ENCODE results near the gene SLC25A23.

Gene SLC25A23

DNA sequence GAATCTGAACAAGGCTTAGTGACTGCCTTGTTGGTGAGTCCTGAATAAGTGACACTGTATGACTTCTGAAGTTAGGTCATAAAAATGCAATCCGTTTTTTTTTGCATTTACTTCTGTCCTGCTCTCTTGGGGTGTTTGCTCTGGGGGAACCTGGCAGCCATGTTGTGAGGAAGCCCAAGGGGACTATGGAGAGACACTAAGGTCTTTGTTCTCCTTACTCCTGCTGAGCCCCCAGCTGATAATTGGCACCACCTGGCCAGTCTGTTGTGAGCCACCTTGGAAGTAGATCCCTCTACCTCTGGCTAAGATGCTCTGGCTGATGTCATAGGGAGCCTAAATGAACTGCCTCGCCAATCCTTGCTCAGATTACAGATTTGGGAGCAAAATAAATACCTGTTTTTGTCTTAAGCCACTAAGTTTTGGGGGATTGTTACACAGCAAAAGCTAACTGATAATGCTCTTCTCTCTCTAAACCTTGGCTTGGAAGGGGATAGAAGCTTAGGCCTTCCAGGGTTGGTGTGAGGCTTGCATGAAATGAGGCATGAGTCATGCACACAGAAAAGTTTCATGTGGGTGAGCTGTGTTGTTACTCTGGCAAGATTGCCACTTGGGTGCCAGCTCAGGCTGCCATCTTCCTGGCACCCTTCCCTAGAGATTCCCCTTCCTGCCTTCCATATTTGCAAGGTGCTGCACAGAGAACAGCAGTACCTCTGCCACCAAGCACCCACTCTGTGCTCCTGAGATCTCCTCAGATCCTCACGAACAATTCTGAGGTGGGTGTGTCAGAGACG lies 32.4 kb upstream of the SLC25A23 start:
- Histone ChIP-seq H3K9me3 (replicated peaks; ENCODE audit: low read length) (no peaks in the 10 kb centered on the region), H3K9ac (ENCODE audit: low read depth, low read length) (no peak overlapping the region), H3K4me2 (ENCODE audit: low read length) (no peak overlapping the region), H3K4me3 (ENCODE audit: low read length) (no peak overlapping the region), H3K27me3 (ENCODE audit: control insufficient read depth, insufficient read depth, low read length) (no peaks in the 10 kb centered on the region), H3K4me1 (ENCODE audit: control insufficient read depth, insufficient read depth, low read length) (no peaks in the 10 kb centered on the region), H3K36me3 (ENCODE audit: insufficient read depth, low read length) (no peaks in the 10 kb centered on the region)

DNA sequence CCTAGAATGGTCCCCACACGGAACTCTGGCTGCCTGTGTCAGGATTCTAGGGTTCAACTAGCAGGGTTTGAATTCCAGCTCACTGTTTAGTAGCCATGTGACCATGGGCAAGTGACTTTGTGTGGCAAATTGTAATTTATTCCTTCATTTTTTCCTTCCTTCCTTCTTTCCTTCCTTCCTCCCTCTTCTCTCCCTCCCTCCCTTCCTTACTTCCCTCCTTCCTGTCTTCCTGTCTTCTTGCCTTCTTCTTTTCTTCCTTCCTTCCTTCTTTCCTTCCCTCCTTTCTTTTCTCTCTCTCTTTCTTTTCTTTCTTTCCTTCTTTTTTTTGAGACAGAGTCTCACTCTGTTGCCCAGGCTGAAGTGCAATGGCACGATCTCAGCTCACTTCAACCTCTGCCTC lies 30.5 kb upstream of the SLC25A23 start:
- Histone ChIP-seq H3K4me2 (ENCODE audit: low read length) (no peak overlapping the region), H3K36me3 (ENCODE audit: insufficient read depth, low read length) (no peaks in the 10 kb centered on the region), H3K4me3 (ENCODE audit: low read length) (no peak overlapping the region), H3K9me3 (replicated peaks; ENCODE audit: low read length) (no peaks in the 10 kb centered on the region), H3K9ac (ENCODE audit: low read depth, low read length) (no peak overlapping the region), H3K4me1 (ENCODE audit: control insufficient read depth, insufficient read depth, low read length) (no peaks in the 10 kb centered on the region), H3K27me3 (ENCODE audit: control insufficient read depth, insufficient read depth, low read length) (no peaks in the 10 kb centered on the region)

- Histone ChIP-seq H3K9me3 (replicated peaks; ENCODE audit: low read length) (no peaks in the 10 kb centered on the region), H3K4me2 (ENCODE audit: low read length) (no peak overlapping the region), H3K4me3 (ENCODE audit: low read length) (no peak overlapping the region), H3K27me3 (ENCODE audit: control insufficient read depth, insufficient read depth, low read length) (no peaks in the 10 kb centered on the region), H3K36me3 (ENCODE audit: insufficient read depth, low read length) (no peaks in the 10 kb centered on the region), H3K9ac (ENCODE audit: low read depth, low read length) (no peak overlapping the region), H3K4me1 (ENCODE audit: control insufficient read depth, insufficient read depth, low read length) (no peaks in the 10 kb centered on the region)
Observed at GRCh38 chr19:6489278-6490061, 29.9 kb upstream of the SLC25A23 start.

GRCh38 chr19:6484831-6485230 lies 25.2 kb upstream of the SLC25A23 start:
- Histone ChIP-seq H3K4me3 (ENCODE audit: low read length) (no peak overlapping the region), H3K4me1 (ENCODE audit: control insufficient read depth, insufficient read depth, low read length) (no peaks in the 10 kb centered on the region), H3K4me2 (ENCODE audit: low read length) (no peak overlapping the region), H3K36me3 (ENCODE audit: insufficient read depth, low read length) (no peaks in the 10 kb centered on the region), H3K9me3 (replicated peaks; ENCODE audit: low read length) (no peaks in the 10 kb centered on the region), H3K9ac (ENCODE audit: low read depth, low read length) (no peak overlapping the region), H3K27me3 (ENCODE audit: control insufficient read depth, insufficient read depth, low read length) (peaks cover 9% of the 10 kb centered on the region)

DNA sequence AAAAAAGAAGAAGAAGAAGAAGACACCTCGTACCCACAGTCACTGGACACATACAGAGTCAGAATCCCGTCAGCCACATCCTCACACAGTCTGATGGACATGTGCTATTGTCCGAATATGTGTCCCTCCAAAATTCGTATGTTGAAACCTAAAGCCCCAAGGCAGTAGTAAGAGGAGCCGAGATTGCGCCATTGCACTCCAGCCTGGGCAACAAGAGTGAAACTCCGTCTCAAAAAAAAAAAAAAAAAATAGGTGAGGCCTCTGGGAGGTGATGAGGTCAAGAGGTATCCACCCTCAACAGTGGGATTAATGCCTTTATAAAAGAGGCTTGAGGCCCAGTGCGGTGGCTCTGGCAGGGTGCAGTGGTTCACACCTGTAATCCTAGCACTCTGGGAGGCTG lies 24.6 kb upstream of the SLC25A23 start:
- Histone ChIP-seq H3K36me3 (ENCODE audit: insufficient read depth, low read length) (no peaks in the 10 kb centered on the region), H3K9ac (ENCODE audit: low read depth, low read length) (no peak overlapping the region), H3K9me3 (replicated peaks; ENCODE audit: low read length) (no peaks in the 10 kb centered on the region), H3K27me3 (ENCODE audit: control insufficient read depth, insufficient read depth, low read length) (peaks cover 9% of the 10 kb centered on the region), H3K4me1 (ENCODE audit: control insufficient read depth, insufficient read depth, low read length) (no peaks in the 10 kb centered on the region), H3K4me2 (ENCODE audit: low read length) (no peak overlapping the region), H3K4me3 (ENCODE audit: low read length) (no peak overlapping the region)

- Histone ChIP-seq H3K27me3 (ENCODE audit: control insufficient read depth, insufficient read depth, low read length) (peaks cover 9% of the 10 kb centered on the region), H3K9me3 (replicated peaks; ENCODE audit: low read length) (no peaks in the 10 kb centered on the region), H3K4me1 (ENCODE audit: control insufficient read depth, insufficient read depth, low read length) (no peaks in the 10 kb centered on the region), H3K9ac (ENCODE audit: low read depth, low read length) (no peak overlapping the region), H3K36me3 (ENCODE audit: insufficient read depth, low read length) (no peaks in the 10 kb centered on the region), H3K4me2 (ENCODE audit: low read length) (no peak overlapping the region), H3K4me3 (ENCODE audit: low read length) (no peak overlapping the region)
Observed at GRCh38 chr19:6483235-6483634, 23.6 kb upstream of the SLC25A23 start.

GRCh38 chr19:6482343-6482686 lies 22.7 kb upstream of the SLC25A23 start:
- Histone ChIP-seq H3K4me2 (ENCODE audit: low read length) (no peak overlapping the region), H3K9me3 (replicated peaks; ENCODE audit: low read length) (no peaks in the 10 kb centered on the region), H3K9ac (ENCODE audit: low read depth, low read length) (no peak overlapping the region), H3K4me3 (ENCODE audit: low read length) (no peak overlapping the region), H3K4me1 (ENCODE audit: control insufficient read depth, insufficient read depth, low read length) (no peaks in the 10 kb centered on the region), H3K27me3 (ENCODE audit: control insufficient read depth, insufficient read depth, low read length) (peaks cover 9% of the 10 kb centered on the region), H3K36me3 (ENCODE audit: insufficient read depth, low read length) (no peaks in the 10 kb centered on the region)

DNA sequence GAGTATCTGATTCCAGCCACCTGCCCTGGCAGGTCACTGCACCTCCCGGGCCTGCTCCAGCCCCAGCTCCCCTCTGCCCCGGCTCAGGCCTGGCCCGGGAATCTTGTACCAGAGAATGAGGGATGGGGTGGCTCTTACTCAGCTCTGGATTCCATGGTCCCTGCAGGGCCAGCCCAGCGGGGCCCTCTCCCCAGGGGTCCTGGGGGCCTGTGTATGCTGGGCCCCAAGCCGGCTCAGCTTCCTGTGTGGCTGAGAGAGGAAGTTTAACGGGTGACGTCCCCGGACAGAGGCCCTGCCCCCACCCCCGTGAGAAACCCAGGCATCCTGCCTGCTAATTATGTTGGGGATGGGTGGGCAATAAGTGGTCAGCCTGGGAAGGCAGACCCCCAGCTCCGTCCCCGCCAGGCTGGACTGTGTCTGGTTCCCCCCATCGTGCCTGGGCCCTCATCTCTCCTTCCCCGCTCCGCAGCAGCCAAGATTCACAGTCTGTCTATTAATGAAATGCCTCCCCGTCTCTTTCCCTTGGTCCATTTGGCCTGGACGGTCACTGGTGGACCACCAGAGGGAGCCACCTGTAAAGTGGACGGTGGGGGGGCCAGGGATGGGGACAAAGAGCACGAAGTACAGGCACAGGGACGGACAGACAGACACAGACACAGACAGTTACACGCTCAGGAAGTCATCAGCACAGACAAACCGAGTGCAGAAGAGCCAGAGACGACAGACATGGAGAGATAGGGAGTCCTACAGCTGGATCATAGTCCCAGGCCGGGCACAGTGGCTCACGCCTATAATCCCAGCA lies 22.1 kb upstream of the SLC25A23 start, which contains the start of gene DENND1C:
Gene DENND1C (minus strand): TSS at position 247 of the 802 bp plus-strand sequence. CDS start 92 bp downstream, at position 155.
- H3K4me2 ChIP-seq (ENCODE audit: low read length), result no peak within 1 kb of the TSS
- no peak within 1 kb of the TSS for H3K4me3 ChIP-seq (ENCODE audit: low read length)
- peaks cover 9% of the 10 kb centered on the region for H3K27me3 ChIP-seq (ENCODE audit: control insufficient read depth, insufficient read depth, low read length)
- H3K9me3 ChIP-seq (replicated peaks; ENCODE audit: low read length), result no peaks in the 10 kb centered on the region
- H3K36me3 ChIP-seq (ENCODE audit: insufficient read depth, low read length), result no peaks in the 10 kb centered on the region
- no peak within 1 kb of the TSS for H3K9ac ChIP-seq (ENCODE audit: low read depth, low read length)
- H3K4me1 ChIP-seq (ENCODE audit: control insufficient read depth, insufficient read depth, low read length), result no peaks in the 10 kb centered on the region

GRCh38 chr19:6480848-6481415 lies 21.3 kb upstream of the SLC25A23 start:
- H3K36me3 ChIP-seq (ENCODE audit: insufficient read depth, low read length), result no peaks in the 10 kb centered on the region
- no peak overlapping the region for H3K4me3 ChIP-seq (ENCODE audit: low read length)
- H3K9me3 ChIP-seq (replicated peaks; ENCODE audit: low read length), result no peaks in the 10 kb centered on the region
- H3K4me2 ChIP-seq (ENCODE audit: low read length), result no peak overlapping the region
- no peaks in the 10 kb centered on the region for H3K4me1 ChIP-seq (ENCODE audit: control insufficient read depth, insufficient read depth, low read length)
- peaks cover 14% of the 10 kb centered on the region for H3K27me3 ChIP-seq (ENCODE audit: control insufficient read depth, insufficient read depth, low read length)
- H3K9ac ChIP-seq (ENCODE audit: low read depth, low read length), result no peak overlapping the region

- H3K4me3 ChIP-seq (ENCODE audit: low read length), result no peak overlapping the region
- no peak overlapping the region for H3K4me2 ChIP-seq (ENCODE audit: low read length)
- no peaks in the 10 kb centered on the region for H3K9me3 ChIP-seq (replicated peaks; ENCODE audit: low read length)
- H3K9ac ChIP-seq (ENCODE audit: low read depth, low read length), result no peak overlapping the region
- H3K27me3 ChIP-seq (ENCODE audit: control insufficient read depth, insufficient read depth, low read length), result peaks cover 24% of the 10 kb centered on the region
- H3K4me1 ChIP-seq (ENCODE audit: control insufficient read depth, insufficient read depth, low read length), result no peaks in the 10 kb centered on the region
- no peaks in the 10 kb centered on the region for H3K36me3 ChIP-seq (ENCODE audit: insufficient read depth, low read length)
Observed at GRCh38 chr19:6479836-6480398, 20.3 kb upstream of the SLC25A23 start.

GRCh38 chr19:6478815-6479214 lies 19.2 kb upstream of the SLC25A23 start:
- no peaks in the 10 kb centered on the region for H3K9me3 ChIP-seq (replicated peaks; ENCODE audit: low read length)
- no peak overlapping the region for H3K4me3 ChIP-seq (ENCODE audit: low read length)
- H3K27me3 ChIP-seq (ENCODE audit: control insufficient read depth, insufficient read depth, low read length), result peaks cover 24% of the 10 kb centered on the region
- no peak overlapping the region for H3K9ac ChIP-seq (ENCODE audit: low read depth, low read length)
- no peaks in the 10 kb centered on the region for H3K36me3 ChIP-seq (ENCODE audit: insufficient read depth, low read length)
- H3K4me2 ChIP-seq (ENCODE audit: low read length), result no peak overlapping the region
- H3K4me1 ChIP-seq (ENCODE audit: control insufficient read depth, insufficient read depth, low read length), result no peaks in the 10 kb centered on the region
